MM.1S (cell line): ENCODE measurements around the gene CHERP.

Source experiments
- DNase-seq: peaks from one replicate; pipeline ENCODE4 v3.0.0-alpha.2; 2015
- H2AFZ ChIP-seq: fragments of 300-600 bp; sonication (generic); 2 replicates; pipeline ENCODE4 v1.6.0; 2016; ENCODE audit warnings: antibody characterized with exemption, low read length
- H3F3A ChIP-seq: fragments of 300-600 bp; sonication (generic); 2 replicates; pipeline ENCODE4 v1.6.1; 2016; ENCODE audit warnings: mild to moderate bottlenecking, antibody characterized with exemption, low read length, moderate library complexity, mixed read lengths; ENCODE audit not compliant: insufficient read depth
- H3K27ac ChIP-seq: fragments of 300-600 bp; sonication (generic); 2 replicates; pipeline ENCODE4 v1.5.1; 2016; ENCODE audit warnings: mild to moderate bottlenecking, low read length
- H3K27me3 ChIP-seq: fragments of 300-600 bp; sonication (generic); replicated peaks from 2 replicates; pipeline ENCODE4 v1.6.0; 2016; ENCODE audit warnings: low read length; ENCODE audit not compliant: insufficient read depth
- H3K36me3 ChIP-seq: fragments of 300-600 bp; sonication (generic); replicated peaks from 2 replicates; pipeline ENCODE4 v1.6.1; 2016; ENCODE audit warnings: mild to moderate bottlenecking, low read length, mixed read lengths; ENCODE audit not compliant: insufficient read depth
- H3K4me1 ChIP-seq: fragments of 300-600 bp; sonication (generic); 2 replicates; pipeline ENCODE4 v1.6.1; 2016; ENCODE audit warnings: low read length, mixed read lengths
- H3K4me2 ChIP-seq: fragments of 300-600 bp; sonication (generic); 2 replicates; pipeline ENCODE4 v1.6.0; 2016; ENCODE audit warnings: low read depth, low read length
- H3K4me3 ChIP-seq: fragments of 300-600 bp; sonication (generic); 2 replicates; pipeline ENCODE4 v1.5.1; 2016; ENCODE audit warnings: low read length, mixed read lengths
- H3K79me2 ChIP-seq: fragments of 300-600 bp; sonication (generic); 2 replicates; pipeline ENCODE4 v1.6.1; 2016; ENCODE audit warnings: mixed run types, low read length, mixed read lengths
- H3K9ac ChIP-seq: fragments of 300-600 bp; sonication (generic); 2 replicates; pipeline ENCODE4 v1.6.1; 2016; ENCODE audit warnings: low read length, mixed read lengths
- H3K9me2 ChIP-seq: fragments of 300-600 bp; sonication (generic); replicated peaks from 2 replicates; pipeline ENCODE4 v1.6.1; 2016; ENCODE audit warnings: mild to moderate bottlenecking, low read length, mixed read lengths; ENCODE audit not compliant: insufficient read depth
- H3K9me3 ChIP-seq: fragments of 300-600 bp; sonication (generic); replicated peaks from 2 replicates; pipeline ENCODE4 v1.6.1; 2016; ENCODE audit warnings: mild to moderate bottlenecking, low read length, mixed read lengths; ENCODE audit not compliant: insufficient read depth
- H4K20me1 ChIP-seq: fragments of 300-600 bp; sonication (generic); 2 replicates; pipeline ENCODE4 v1.6.1; 2016; ENCODE audit warnings: mild to moderate bottlenecking, low read length, moderate library complexity, mixed read lengths; ENCODE audit not compliant: insufficient read depth
- CTCF ChIP-seq: fragments of 300-600 bp; sonication (generic); IDR thresholded peaks from 2 replicates; pipeline ENCODE4 v1.5.1; 2016; ENCODE audit warnings: antibody characterized with exemption, low read length, mixed read lengths
- EZH2 ChIP-seq: fragments of 300-600 bp; sonication (generic); optimal IDR thresholded peaks from 2 replicates; pipeline ENCODE3; 2017; ENCODE audit warnings: low read depth, mild to moderate bottlenecking, antibody characterized with exemption, low read length, mixed read lengths
- EZH2phosphoT487 ChIP-seq: fragments of 300-600 bp; sonication (generic); IDR thresholded peaks from 2 replicates; pipeline ENCODE4 v1.6.1; 2018; ENCODE audit warnings: antibody characterized with exemption, low read length

The CHERP gene

GRCh38 chr19:16586477-16586871, 44.2 kb upstream of the CHERP start:
- peak; percentile 35 for DNase-seq
- Histone ChIP-seq H3K4me1 (peaks cover 64% of the 10 kb centered on the region), H3K4me3 (peak overlapping the region; percentile 89), H3K27ac (peak overlapping the region; percentile 99), H3K9me2 (no peaks in the 10 kb centered on the region), H3K9me3 (no peaks in the 10 kb centered on the region), H3K36me3 (no peaks in the 10 kb centered on the region), H2AFZ (no peak overlapping the region), H3K27me3 (no peaks in the 10 kb centered on the region), H3K9ac (peak overlapping the region; percentile 100), H4K20me1 (no peaks in the 10 kb centered on the region), H3K4me2 (peak overlapping the region; percentile 100), H3F3A (peaks cover 66% of the 10 kb centered on the region), H3K79me2 (peaks cover 90% of the 10 kb centered on the region)
- no peak for TF ChIP-seq CTCF
- no peak for TF ChIP-seq EZH2phosphoT487
- TF ChIP-seq EZH2 = no peak

- DNase-seq = peak; percentile 89
- Histone ChIP-seq H3F3A (peaks cover 66% of the 10 kb centered on the region), H3K27me3 (no peaks in the 10 kb centered on the region), H3K4me2 (peak overlapping the region; percentile 100), H3K4me1 (peaks cover 59% of the 10 kb centered on the region), H3K79me2 (peaks cover 90% of the 10 kb centered on the region), H3K4me3 (peak overlapping the region; percentile 89), H3K9me3 (no peaks in the 10 kb centered on the region), H4K20me1 (no peaks in the 10 kb centered on the region), H3K9me2 (no peaks in the 10 kb centered on the region), H2AFZ (no peak overlapping the region), H3K27ac (peak overlapping the region; percentile 99), H3K36me3 (no peaks in the 10 kb centered on the region), H3K9ac (peak overlapping the region; percentile 100)
- TF ChIP-seq EZH2 (no peak), EZH2phosphoT487 (no peak), CTCF (no peak)
Measured at GRCh38 chr19:16585808-16586476, 43.7 kb upstream of the CHERP start.

GRCh38 chr19:16585094-16585801, 43.0 kb upstream of the CHERP start:
- DNase-seq = peak; percentile 35
- Histone ChIP-seq H3K27me3 (no peaks in the 10 kb centered on the region), H3K36me3 (no peaks in the 10 kb centered on the region), H3K79me2 (peaks cover 91% of the 10 kb centered on the region), H3K27ac (peak overlapping the region; percentile 99), H3K4me3 (peak overlapping the region; percentile 89), H2AFZ (no peak overlapping the region), H3K9ac (peak overlapping the region; percentile 100), H4K20me1 (no peaks in the 10 kb centered on the region), H3K9me2 (no peaks in the 10 kb centered on the region), H3K4me1 (peaks cover 56% of the 10 kb centered on the region), H3K9me3 (no peaks in the 10 kb centered on the region), H3K4me2 (peak overlapping the region; percentile 100), H3F3A (peaks cover 66% of the 10 kb centered on the region)
- TF ChIP-seq EZH2phosphoT487 (no peak), EZH2 (no peak), CTCF (no peak)
